GM12878 (cell line): Measurements from ENCODE around the gene RER1.
A peak's percentile ranks its signal among the peaks of the same experiment; 100 is the strongest.

Source experiments
- CBX3 ChIP-seq: fragments of 200-600 bp; sonication (generic); IDR thresholded peaks from 2 replicates; pipeline ENCODE4 v1.6.1; 2016; ENCODE audit warnings: low read depth, borderline replicate concordance
- EZH2 ChIP-seq: IDR thresholded peaks from 2 replicates; pipeline ENCODE4 v1.6.1; 2012; ENCODE audit warnings: low read depth, mild to moderate bottlenecking, control low read depth, inconsistent platforms, low read length, borderline replicate concordance; ENCODE audit not compliant: control insufficient read depth
- GATAD2B ChIP-seq: fragments of 450-650 bp; conservative IDR thresholded peaks from 2 replicates; pipeline ENCODE4 v1.6.1; 2017; ENCODE audit warnings: low read depth, mild to moderate bottlenecking, moderate library complexity
- KDM1A ChIP-seq: fragments of 200-600 bp; sonication (generic); IDR thresholded peaks from 2 replicates; pipeline ENCODE4 v1.6.1; 2016; ENCODE audit warnings: borderline replicate concordance
- LARP7 ChIP-seq: fragments of 450-650 bp; IDR thresholded peaks from 2 replicates; pipeline ENCODE4 v1.6.1; 2017; ENCODE audit warnings: mild to moderate bottlenecking
- MXI1 ChIP-seq: fragments of 150-350 bp; IDR thresholded peaks from 2 replicates; pipeline ENCODE4 v1.6.1; 2011; ENCODE audit warnings: low read depth, mild to moderate bottlenecking, inconsistent platforms, low read length, improper control_type of control experiment
- SRF ChIP-seq, 2 experiments: IDR thresholded peaks; 2 replicates each; pipeline ENCODE4 v1.6.1; 2011; ENCODE audit warnings: low read depth in 2 of 2, low read length in 2 of 2, mild to moderate bottlenecking in 1 of 2, moderate library complexity in 1 of 2
- ZNF687 ChIP-seq: fragments of 450-650 bp; IDR thresholded peaks from 2 replicates; pipeline ENCODE4 v1.6.1; 2017; ENCODE audit warnings: mild to moderate bottlenecking, moderate library complexity
- TF ChIP-seq, protein P1 (sequence below): IDR thresholded peaks from 2 replicates; pipeline ENCODE4 v1.6.1; 2011; ENCODE audit warnings: borderline replicate concordance, low read depth, mild to moderate bottlenecking, moderate library complexity, mixed read lengths, low read length; ENCODE audit not compliant: insufficient read depth; ENCODE audit errors: extremely low read length
- TF ChIP-seq, protein P2 (sequence below), 3 experiments: IDR thresholded peaks in 2 of 3; conservative IDR thresholded peaks in 1 of 3; 2 replicates each; pipeline ENCODE4 v1.5.1; 2011; ENCODE audit warnings: low read depth in 3 of 3, low read length in 3 of 3, mild to moderate bottlenecking in 3 of 3, control low read depth in 2 of 3, moderate library complexity in 2 of 3, inconsistent platforms in 1 of 3, mixed read lengths in 1 of 3; ENCODE audit not compliant: control insufficient read depth in 2 of 3, insufficient read depth in 1 of 3; ENCODE audit errors: extremely low read depth in 1 of 3
- TF ChIP-seq, protein P3 (sequence below): IDR thresholded peaks from 2 replicates; pipeline ENCODE4 v1.6.1; 2011; ENCODE audit warnings: mild to moderate bottlenecking, low read depth, low read length, moderate library complexity; ENCODE audit not compliant: insufficient replicate concordance

GRCh38 chr1:2381741-2382620 is 9.7 kb upstream of the RER1 start:
- TF ChIP-seq EZH2 (no peak), ZNF687 (no peak), CBX3 (no peak), SRF (IDR thresholded peaks at IDR 0.05; ENCODE audit: low read depth in 2 of 2, low read length in 2 of 2) (no peak), GATAD2B (no peak), KDM1A (no peak), LARP7 (no peak), MXI1 (no peak)
- TF ChIP-seq, protein P1, sequence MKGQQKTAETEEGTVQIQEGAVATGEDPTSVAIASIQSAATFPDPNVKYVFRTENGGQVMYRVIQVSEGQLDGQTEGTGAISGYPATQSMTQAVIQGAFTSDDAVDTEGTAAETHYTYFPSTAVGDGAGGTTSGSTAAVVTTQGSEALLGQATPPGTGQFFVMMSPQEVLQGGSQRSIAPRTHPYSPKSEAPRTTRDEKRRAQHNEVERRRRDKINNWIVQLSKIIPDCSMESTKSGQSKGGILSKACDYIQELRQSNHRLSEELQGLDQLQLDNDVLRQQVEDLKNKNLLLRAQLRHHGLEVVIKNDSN: no peak
- TF ChIP-seq, protein P2, sequence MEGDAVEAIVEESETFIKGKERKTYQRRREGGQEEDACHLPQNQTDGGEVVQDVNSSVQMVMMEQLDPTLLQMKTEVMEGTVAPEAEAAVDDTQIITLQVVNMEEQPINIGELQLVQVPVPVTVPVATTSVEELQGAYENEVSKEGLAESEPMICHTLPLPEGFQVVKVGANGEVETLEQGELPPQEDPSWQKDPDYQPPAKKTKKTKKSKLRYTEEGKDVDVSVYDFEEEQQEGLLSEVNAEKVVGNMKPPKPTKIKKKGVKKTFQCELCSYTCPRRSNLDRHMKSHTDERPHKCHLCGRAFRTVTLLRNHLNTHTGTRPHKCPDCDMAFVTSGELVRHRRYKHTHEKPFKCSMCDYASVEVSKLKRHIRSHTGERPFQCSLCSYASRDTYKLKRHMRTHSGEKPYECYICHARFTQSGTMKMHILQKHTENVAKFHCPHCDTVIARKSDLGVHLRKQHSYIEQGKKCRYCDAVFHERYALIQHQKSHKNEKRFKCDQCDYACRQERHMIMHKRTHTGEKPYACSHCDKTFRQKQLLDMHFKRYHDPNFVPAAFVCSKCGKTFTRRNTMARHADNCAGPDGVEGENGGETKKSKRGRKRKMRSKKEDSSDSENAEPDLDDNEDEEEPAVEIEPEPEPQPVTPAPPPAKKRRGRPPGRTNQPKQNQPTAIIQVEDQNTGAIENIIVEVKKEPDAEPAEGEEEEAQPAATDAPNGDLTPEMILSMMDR (IDR thresholded peaks at IDR 0.05 in 2 of 3, conservative IDR thresholded peaks at IDR 0.05 in 1 of 3; ENCODE audit: control insufficient read depth in 2 of 3, extremely low read depth in 1 of 3, insufficient read depth in 1 of 3, low read depth in 3 of 3, low read length in 3 of 3): peak; percentile 87 to 95 (median 95)
- TF ChIP-seq, protein P3, sequence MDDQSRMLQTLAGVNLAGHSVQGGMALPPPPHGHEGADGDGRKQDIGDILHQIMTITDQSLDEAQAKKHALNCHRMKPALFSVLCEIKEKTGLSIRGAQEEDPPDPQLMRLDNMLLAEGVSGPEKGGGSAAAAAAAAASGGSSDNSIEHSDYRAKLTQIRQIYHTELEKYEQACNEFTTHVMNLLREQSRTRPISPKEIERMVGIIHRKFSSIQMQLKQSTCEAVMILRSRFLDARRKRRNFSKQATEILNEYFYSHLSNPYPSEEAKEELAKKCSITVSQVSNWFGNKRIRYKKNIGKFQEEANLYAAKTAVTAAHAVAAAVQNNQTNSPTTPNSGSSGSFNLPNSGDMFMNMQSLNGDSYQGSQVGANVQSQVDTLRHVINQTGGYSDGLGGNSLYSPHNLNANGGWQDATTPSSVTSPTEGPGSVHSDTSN: no peak
